Measurements from ENCODE around the gene MARCHF3.
"Not testable (repeated sequence)": the region's sequence is repeated elsewhere in the genome, so short reads cannot be mapped to it uniquely, and the experiment has no call there.

The MARCHF3 gene

GRCh38 chr5:127055880-127056653 is 25.7 kb upstream of the MARCHF3 start:
- no peak overlapping the region for H3K27ac ChIP-seq
- no peaks in the 10 kb centered on the region for H3K27me3 ChIP-seq (ENCODE audit: insufficient read depth, low read depth, severe bottlenecking)
- no peak overlapping the region for H3K4me3 ChIP-seq (ENCODE audit: low read depth, low read length)
- peaks cover 4% of the 10 kb centered on the region for H3K9me3 ChIP-seq (ENCODE audit: severe bottlenecking)
- no peak for DNase-seq
- H3K36me3 ChIP-seq = no peaks in the 10 kb centered on the region
- TF ChIP-seq CTCF (IDR thresholded peaks at IDR 0.05; ENCODE audit: low read depth, low read length) = no peak

- H3K9me3 ChIP-seq (ENCODE audit: severe bottlenecking); H3K27ac ChIP-seq; DNase-seq; H3K4me3 ChIP-seq (ENCODE audit: low read depth, low read length); H3K27me3 ChIP-seq (ENCODE audit: insufficient read depth, low read depth, severe bottlenecking); H3K36me3 ChIP-seq: not testable (repeated sequence)
Measured at GRCh38 chr5:127053551-127053950, 23.2 kb upstream of the MARCHF3 start.

- Histone ChIP-seq H3K36me3 (no peaks in the 10 kb centered on the region), H3K9me3 (ENCODE audit: severe bottlenecking) (peaks cover 4% of the 10 kb centered on the region), H3K27me3 (ENCODE audit: insufficient read depth, low read depth, severe bottlenecking) (no peaks in the 10 kb centered on the region), H3K27ac (no peak overlapping the region), H3K4me3 (ENCODE audit: low read depth, low read length) (no peak overlapping the region)
- no peak for DNase-seq
- no peak for TF ChIP-seq CTCF (IDR thresholded peaks at IDR 0.05; ENCODE audit: low read depth, low read length)
Measured at GRCh38 chr5:127053049-127053448, 22.7 kb upstream of the MARCHF3 start.

- no peak for TF ChIP-seq CTCF (IDR thresholded peaks at IDR 0.05; ENCODE audit: low read depth, low read length)
- DNase-seq = no peak
Measured at GRCh38 chr5:127051591-127051990, 21.2 kb upstream of the MARCHF3 start.

GRCh38 chr5:127046343-127047072 is 16.1 kb upstream of the MARCHF3 start:
- H3K9me3 ChIP-seq (ENCODE audit: severe bottlenecking) = no peaks in the 10 kb centered on the region
- H3K27ac ChIP-seq = no peak overlapping the region
- H3K36me3 ChIP-seq = no peaks in the 10 kb centered on the region
- no peaks in the 10 kb centered on the region for H3K27me3 ChIP-seq (ENCODE audit: insufficient read depth, low read depth, severe bottlenecking)
- no peak overlapping the region for H3K4me3 ChIP-seq (ENCODE audit: low read depth, low read length)
- no peak for DNase-seq
- no peak for TF ChIP-seq CTCF (IDR thresholded peaks at IDR 0.05; ENCODE audit: low read depth, low read length)

More at GRCh38 chr5:127051591-127051990, 21.2 kb upstream of the MARCHF3 start:
- Histone ChIP-seq H3K4me3 (ENCODE audit: low read depth, low read length) (no peak overlapping the region), H3K27ac (no peak overlapping the region), H3K9me3 (ENCODE audit: severe bottlenecking) (peaks cover 4% of the 10 kb centered on the region), H3K27me3 (ENCODE audit: insufficient read depth, low read depth, severe bottlenecking) (no peaks in the 10 kb centered on the region), H3K36me3 (no peaks in the 10 kb centered on the region)

- H3K27me3 ChIP-seq (ENCODE audit: insufficient read depth, low read depth, severe bottlenecking) = no peaks in the 10 kb centered on the region
- no peaks in the 10 kb centered on the region for H3K36me3 ChIP-seq
- TF ChIP-seq CTCF (IDR thresholded peaks at IDR 0.05; ENCODE audit: low read depth, low read length) = no peak
- no peak overlapping the region for H3K27ac ChIP-seq
- DNase-seq = no peak
- no peak overlapping the region for H3K4me3 ChIP-seq (ENCODE audit: low read depth, low read length)
- no peaks in the 10 kb centered on the region for H3K9me3 ChIP-seq (ENCODE audit: severe bottlenecking)
Measured at GRCh38 chr5:127042593-127042992, 12.2 kb upstream of the MARCHF3 start.

All from WERI-Rb-1 (cell line).